DMS153 (cell line): Measurements from ENCODE around the gene CAMK2A.

Experiments used
- DNase-seq: peaks from one replicate; lab custom pipeline; 2025; lab: John Stamatoyannopoulos, UW

The CAMK2A gene

GRCh38 chr5:150278916-150279315 is 10.7 kb downstream of the CAMK2A start:
- no peak for DNase-seq

GRCh38 chr5:150278046-150278730 is 11.4 kb downstream of the CAMK2A start:
- DNase-seq, result no peak

DNA sequence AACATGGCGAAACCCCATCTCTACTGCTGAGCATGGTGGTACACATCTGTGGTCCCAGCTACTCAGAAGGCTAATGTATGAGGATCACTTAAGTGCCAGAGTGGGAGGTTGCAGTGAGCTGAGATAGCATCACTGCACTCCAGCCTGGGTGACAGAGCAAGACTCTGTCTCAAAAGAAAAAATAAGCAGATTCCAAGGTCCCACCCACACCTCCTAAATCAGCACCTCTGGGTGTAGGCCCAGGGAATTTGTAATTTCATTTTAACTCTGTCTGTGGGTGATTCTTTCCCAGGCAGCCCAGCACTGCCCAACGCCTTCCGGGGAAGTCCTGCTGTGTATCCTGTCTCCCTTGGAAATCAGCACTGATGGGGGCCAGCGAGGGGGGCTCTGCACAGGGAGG is 12.5 kb downstream of the CAMK2A start:
- DNase-seq, result no peak

DNA sequence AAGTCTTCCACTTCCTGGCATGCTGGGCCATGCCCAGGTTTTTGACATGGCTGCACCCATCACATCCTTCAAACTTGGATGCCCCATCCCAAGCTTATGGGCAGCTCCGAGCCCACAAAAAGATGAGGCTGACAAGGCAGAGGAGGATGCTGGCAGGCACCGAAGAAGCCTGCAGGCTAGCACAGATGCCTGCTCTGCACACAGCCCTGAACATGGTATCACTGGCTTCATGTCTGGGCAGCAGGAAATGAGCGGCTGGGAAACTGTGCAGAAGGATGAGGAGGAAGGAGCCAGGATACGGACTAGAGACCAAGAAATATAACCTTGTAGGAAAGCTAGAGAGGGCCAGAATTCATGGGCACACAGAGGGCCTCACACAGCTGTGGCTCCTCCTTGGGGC is 14.8 kb downstream of the CAMK2A start:
- no peak for DNase-seq

- no peak for DNase-seq
Measured at GRCh38 chr5:150272531-150272930, 17.0 kb downstream of the CAMK2A start.

DNA sequence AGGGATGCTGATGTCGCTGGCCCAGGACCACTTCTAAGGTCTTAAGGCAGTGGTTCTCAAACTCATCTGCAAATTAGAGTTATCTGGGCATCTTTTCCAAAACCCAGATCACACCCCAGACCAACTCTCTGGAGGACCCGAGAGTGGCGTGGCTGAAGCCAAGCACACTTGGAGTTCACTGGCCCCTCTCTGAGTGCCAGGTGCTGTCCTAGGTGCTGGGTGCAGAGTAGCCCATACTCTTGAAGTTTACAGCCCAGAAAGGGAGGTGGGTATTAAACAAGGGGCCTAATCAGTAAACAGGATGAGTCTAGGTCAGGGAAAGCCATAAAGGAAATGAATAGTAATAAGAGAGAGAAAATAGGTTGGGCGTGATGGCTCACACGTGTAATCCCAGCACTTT is 17.6 kb downstream of the CAMK2A start:
- no peak for DNase-seq

DNA sequence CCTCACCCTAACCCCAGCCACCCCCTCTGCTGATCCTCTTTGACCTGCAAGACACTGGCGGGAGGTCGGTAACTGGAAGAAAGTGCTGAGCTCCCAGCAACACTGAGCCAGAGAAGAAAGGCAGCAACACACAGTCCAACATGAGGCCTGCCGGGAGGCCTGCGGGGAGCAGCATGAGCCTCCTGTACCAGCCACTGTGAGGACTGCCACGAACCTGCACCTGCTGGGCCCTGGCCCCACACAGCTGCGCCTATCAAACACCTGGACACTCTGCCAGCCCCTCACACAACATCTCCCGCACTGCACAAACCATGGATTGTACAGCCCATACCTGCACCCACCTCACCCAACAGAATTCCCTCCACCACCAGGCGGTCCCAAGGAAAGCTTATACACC is 18.3 kb downstream of the CAMK2A start:
- DNase-seq, result no peak

DNA sequence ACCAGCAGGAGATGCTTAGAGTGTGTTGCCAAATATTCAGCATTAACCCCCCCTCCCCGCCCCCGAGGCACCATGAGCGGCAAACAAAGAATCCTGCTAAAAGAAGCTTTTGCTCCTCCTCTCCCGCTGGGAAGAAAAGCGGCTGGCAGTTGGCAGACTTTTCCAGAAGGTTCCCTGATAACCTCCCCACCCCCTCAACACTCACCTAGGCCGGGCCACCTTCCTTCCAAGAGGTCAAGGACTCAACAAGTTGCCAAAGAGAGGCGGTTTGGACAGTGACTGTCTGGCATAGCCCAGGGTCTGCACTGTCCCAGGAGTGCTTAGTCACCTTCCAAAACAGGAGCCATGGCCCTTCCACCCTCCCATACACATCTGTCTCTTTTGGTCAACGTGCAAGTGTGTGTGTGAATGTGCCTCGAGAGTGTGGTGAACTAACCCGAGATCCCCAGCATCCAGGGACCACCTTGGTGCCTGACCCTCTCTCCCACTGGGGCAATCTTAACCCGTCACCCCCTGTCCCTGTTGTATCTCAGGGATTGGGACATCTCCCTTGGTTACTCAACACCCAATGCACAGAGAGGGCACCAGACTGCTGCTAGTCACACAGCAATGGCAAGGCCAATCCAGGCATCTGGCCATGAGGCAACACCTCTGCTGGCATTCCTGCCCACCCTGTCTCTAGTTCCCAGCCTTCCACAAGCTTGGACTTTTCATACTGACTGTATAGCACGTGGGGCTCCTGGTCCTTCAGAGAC is 18.9 kb downstream of the CAMK2A start:
- DNase-seq, result no peak

DNA sequence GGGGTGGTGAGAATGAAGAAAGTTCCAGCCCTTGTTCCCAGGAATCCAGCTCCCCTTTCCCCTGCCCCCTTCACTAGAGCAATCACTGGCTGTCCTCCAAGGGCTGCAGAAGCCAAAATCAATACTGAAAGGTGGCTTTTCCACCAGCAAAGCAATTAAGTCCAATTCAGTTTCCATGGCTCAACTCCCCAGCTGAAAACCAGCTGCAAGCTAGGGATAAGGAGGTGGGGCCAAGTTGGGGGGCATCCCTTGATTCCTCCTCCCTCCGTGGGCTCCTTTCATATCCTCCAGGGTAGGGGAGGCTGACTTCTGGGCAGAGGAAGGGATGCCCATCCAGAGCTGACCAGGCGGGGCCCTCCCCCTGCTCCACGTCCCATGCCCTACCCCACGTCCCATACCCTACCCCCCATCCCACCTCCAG is 22.7 kb downstream of the CAMK2A start:
- DNase-seq, result no peak

DNA sequence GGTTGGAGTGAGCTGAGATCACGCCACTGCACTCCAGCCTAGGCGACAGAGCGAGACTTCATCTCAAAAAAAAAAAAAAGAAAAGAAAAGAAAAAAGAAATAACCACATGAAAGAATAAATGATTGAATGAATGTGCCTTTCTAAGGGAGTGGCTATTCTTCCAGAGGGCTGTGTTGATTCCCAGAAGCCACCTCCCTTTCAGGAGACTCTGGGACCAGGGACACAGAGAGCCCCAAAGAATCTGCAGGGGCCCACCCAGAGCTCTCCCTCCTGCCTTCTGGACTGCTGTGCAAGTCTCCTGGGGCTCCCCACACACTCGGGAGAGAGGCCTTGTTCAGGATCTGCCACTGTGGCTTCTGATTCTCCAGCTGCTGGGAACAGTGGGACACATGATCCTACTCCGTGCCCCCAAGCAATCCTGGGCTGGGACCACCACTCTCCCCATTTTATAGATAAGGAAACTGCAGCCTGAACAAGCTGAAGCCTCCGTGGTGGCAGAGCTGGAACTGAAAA is 23.6 kb downstream of the CAMK2A start:
- DNase-seq, result no peak

GRCh38 chr5:150264667-150265603 is 24.6 kb downstream of the CAMK2A start:
- DNase-seq, result no peak

GRCh38 chr5:150263801-150264621 is 25.6 kb downstream of the CAMK2A start:
- no peak for DNase-seq

- DNase-seq, result no peak
Measured at GRCh38 chr5:150263375-150263775, 26.2 kb downstream of the CAMK2A start.

- no peak for DNase-seq
Measured at GRCh38 chr5:150262502-150262901, 27.1 kb downstream of the CAMK2A start.

- DNase-seq, result no peak
Measured at GRCh38 chr5:150261231-150261630, 28.3 kb downstream of the CAMK2A start.

DNA sequence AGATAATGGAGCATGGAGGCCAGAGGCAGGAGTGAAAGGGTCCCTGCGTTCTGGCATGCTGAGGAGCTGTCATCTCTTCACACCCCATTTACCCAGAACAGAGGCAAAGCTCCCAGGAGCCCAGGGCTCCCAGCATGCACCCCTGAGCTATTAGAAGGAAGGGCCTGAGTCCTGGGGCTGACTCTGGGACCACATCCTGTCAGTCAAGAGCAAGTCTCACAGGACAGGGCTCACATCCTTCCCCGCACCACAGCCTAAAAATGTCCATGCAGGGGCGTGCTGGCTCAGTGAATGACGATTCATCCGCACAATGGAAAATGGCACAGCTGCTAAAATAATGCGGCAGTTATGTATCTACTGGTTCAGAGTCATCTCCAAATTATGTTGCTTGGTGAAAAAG is 31.4 kb downstream of the CAMK2A start:
- DNase-seq, result no peak

DNA sequence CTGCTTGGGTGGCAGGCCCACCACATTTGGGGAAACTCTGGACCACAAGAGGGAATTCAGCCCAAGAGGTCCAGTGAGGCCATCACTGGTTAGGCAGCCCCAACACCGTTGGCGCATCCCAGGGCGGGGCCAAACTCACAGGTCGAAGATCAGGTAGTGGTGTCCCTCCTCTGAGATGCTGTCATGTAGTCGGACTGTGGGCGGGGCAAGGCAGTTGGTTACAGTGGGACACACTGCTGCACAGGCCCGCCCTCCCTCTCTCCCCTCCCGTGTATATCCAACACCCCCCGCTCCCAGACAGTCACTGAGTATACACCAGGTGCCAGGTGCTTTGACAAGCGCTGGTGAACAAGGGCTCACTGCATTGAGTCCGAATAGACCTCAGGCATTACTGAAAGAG is 32.1 kb downstream of the CAMK2A start:
- no peak for DNase-seq

DNA sequence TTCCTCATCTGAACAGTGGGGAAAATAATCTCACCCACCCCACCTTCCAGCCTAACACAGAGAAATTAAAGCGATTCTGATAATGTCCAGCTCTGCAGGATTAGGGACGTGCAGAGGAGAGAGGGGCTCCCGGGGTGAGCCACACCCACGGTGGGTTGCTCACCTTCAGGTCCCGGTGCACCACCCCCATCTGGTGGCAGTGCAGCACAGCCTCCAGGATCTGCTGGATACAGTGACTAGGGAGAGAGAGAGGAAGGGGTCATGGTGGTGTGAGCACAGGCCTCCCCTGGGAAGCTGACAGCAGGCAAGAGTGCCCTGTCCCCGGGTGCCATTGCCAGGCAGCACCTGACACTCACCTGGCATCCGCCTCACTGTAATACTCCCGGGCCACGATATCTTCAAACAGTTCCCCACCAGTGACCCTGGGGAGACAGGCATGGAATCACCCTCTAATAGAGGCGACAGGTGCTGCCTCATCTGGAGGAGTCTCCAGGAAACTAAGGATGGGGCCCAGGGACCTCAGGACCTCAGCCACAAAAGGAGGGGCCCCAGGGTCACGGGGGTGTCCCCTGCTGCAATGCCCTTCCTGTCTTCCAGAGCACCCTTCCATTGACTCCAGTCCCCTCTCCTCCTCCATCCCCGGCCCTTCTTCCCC is 33.0 kb downstream of the CAMK2A start:
- DNase-seq, result no peak

GRCh38 chr5:150255659-150256409 is 33.7 kb downstream of the CAMK2A start:
- no peak for DNase-seq

DNA sequence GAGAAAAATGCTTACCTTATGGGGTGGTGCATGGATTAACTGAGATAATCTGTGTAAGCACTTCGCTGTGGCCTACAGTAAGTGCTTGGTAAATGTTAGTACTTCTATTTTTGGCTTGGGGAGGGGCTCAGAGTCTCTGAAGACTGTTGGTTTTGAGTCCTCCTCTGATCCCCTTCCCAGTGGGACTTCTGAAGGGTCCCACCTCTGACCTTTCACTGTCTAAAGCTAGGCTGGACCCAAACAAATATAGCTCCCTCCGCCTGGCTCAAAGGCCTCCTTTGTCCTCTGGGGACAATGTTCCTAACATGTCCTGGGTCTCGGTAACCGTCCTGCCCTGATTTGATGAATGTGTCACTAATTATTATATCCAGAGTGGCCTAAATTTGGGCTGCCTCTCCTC is 34.8 kb downstream of the CAMK2A start:
- no peak for DNase-seq
